ENCODE results near the gene TOX2.

TOX2 gene

GRCh38 chr20:44035924-44036323 lies 121.3 kb downstream of the TOX2 start (continued):
- TF ChIP-seq KLF9 (tag by site-specific recombination; IDR thresholded peaks at IDR 0.05; ENCODE audit: low read depth) (no peak), ZNF148 (tag by site-specific recombination; IDR thresholded peaks at IDR 0.05; ENCODE audit: borderline replicate concordance) (no peak), FEZF1 (tag by site-specific recombination; IDR thresholded peaks at IDR 0.05) (no peak), ZNF394 (tag by site-specific recombination; IDR thresholded peaks at IDR 0.05; ENCODE audit: borderline replicate concordance) (no peak), GFI1B (tag by site-specific recombination; IDR thresholded peaks at IDR 0.05) (no peak), ZNF776 (tag by site-specific recombination; IDR thresholded peaks at IDR 0.05; ENCODE audit: borderline replicate concordance) (no peak), ZNF2 (tag by site-specific recombination; IDR thresholded peaks at IDR 0.05) (no peak), ZBTB48 (tag by site-specific recombination; IDR thresholded peaks at IDR 0.05) (no peak), ZNF112 (tag by site-specific recombination; IDR thresholded peaks at IDR 0.05) (no peak)

GRCh38 chr20:44036441-44036840 lies 121.8 kb downstream of the TOX2 start:
- Histone ChIP-seq H3K4me3 (ENCODE audit: low read depth, low read length) (no peak overlapping the region), H3K36me3 (ENCODE audit: control insufficient read depth in 2 of 2, insufficient read depth in 1 of 2, low read length in 2 of 2) (no peaks in the 10 kb centered on the region), H3K4me1 (ENCODE audit: control insufficient read depth, insufficient read depth, low read length) (no peaks in the 10 kb centered on the region), H3K9me3 (ENCODE audit: control insufficient read depth, insufficient read depth, low read depth, low read length) (no peaks in the 10 kb centered on the region), H3K27ac (ENCODE audit: extremely low read depth, low read depth, low read length) (no peak overlapping the region)
- TF ChIP-seq ZBTB26 (tag by site-specific recombination; optimal IDR thresholded peaks at IDR 0.05) (no peak), ZNF639 (tag by site-specific recombination; IDR thresholded peaks at IDR 0.05) (no peak)
- CTCF ChIA-PET, result interaction anchor here (0.7 kb wide), 1 partner anchor 348 kb away, joined by 3 read pairs; no protein-coding TSS in a partner anchor
- POLR2A ChIA-PET, result no interaction called here

GRCh38 chr20:44038681-44039123 lies 124.0 kb downstream of the TOX2 start:
- no peak overlapping the region for H3K27ac ChIP-seq (ENCODE audit: extremely low read depth, low read depth, low read length)
- POLR2A ChIA-PET, result no interaction called here
- H3K4me1 ChIP-seq (ENCODE audit: control insufficient read depth, insufficient read depth, low read length), result no peaks in the 10 kb centered on the region
- CTCF ChIA-PET, result interaction anchor here (0.6 kb wide), 2 partner anchors 13 to 15 kb away, joined by 3 to 5 read pairs; no protein-coding TSS in a partner anchor
- no peaks in the 10 kb centered on the region for H3K36me3 ChIP-seq (ENCODE audit: control insufficient read depth in 2 of 2, insufficient read depth in 1 of 2, low read length in 2 of 2)
- no peak overlapping the region for H3K4me3 ChIP-seq (ENCODE audit: low read depth, low read length)
- no peaks in the 10 kb centered on the region for H3K9me3 ChIP-seq (ENCODE audit: control insufficient read depth, insufficient read depth, low read depth, low read length)
- no peak for TF ChIP-seq MZF1 (tag by site-specific recombination; IDR thresholded peaks at IDR 0.05; ENCODE audit: borderline replicate concordance)
- no peak for TF ChIP-seq ZNF148 (tag by site-specific recombination; IDR thresholded peaks at IDR 0.05; ENCODE audit: borderline replicate concordance)
- no peak for TF ChIP-seq ZNF830 (tag by site-specific recombination; IDR thresholded peaks at IDR 0.05; ENCODE audit: low read depth)
- TF ChIP-seq ZNF121 (tag by site-specific recombination; IDR thresholded peaks at IDR 0.05), result no peak
- TF ChIP-seq WT1 (tag by site-specific recombination; IDR thresholded peaks at IDR 0.05), result no peak
- no peak for TF ChIP-seq ZNF391 (tag by site-specific recombination; IDR thresholded peaks at IDR 0.05; ENCODE audit: borderline replicate concordance, low read depth)
- TF ChIP-seq ZNF16 (tag by site-specific recombination; IDR thresholded peaks at IDR 0.05; ENCODE audit: low read depth), result no peak
- TF ChIP-seq, protein P1, sequence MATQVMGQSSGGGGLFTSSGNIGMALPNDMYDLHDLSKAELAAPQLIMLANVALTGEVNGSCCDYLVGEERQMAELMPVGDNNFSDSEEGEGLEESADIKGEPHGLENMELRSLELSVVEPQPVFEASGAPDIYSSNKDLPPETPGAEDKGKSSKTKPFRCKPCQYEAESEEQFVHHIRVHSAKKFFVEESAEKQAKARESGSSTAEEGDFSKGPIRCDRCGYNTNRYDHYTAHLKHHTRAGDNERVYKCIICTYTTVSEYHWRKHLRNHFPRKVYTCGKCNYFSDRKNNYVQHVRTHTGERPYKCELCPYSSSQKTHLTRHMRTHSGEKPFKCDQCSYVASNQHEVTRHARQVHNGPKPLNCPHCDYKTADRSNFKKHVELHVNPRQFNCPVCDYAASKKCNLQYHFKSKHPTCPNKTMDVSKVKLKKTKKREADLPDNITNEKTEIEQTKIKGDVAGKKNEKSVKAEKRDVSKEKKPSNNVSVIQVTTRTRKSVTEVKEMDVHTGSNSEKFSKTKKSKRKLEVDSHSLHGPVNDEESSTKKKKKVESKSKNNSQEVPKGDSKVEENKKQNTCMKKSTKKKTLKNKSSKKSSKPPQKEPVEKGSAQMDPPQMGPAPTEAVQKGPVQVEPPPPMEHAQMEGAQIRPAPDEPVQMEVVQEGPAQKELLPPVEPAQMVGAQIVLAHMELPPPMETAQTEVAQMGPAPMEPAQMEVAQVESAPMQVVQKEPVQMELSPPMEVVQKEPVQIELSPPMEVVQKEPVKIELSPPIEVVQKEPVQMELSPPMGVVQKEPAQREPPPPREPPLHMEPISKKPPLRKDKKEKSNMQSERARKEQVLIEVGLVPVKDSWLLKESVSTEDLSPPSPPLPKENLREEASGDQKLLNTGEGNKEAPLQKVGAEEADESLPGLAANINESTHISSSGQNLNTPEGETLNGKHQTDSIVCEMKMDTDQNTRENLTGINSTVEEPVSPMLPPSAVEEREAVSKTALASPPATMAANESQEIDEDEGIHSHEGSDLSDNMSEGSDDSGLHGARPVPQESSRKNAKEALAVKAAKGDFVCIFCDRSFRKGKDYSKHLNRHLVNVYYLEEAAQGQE (tag by site-specific recombination; IDR thresholded peaks at IDR 0.05), result no peak
- TF ChIP-seq, protein P2, sequence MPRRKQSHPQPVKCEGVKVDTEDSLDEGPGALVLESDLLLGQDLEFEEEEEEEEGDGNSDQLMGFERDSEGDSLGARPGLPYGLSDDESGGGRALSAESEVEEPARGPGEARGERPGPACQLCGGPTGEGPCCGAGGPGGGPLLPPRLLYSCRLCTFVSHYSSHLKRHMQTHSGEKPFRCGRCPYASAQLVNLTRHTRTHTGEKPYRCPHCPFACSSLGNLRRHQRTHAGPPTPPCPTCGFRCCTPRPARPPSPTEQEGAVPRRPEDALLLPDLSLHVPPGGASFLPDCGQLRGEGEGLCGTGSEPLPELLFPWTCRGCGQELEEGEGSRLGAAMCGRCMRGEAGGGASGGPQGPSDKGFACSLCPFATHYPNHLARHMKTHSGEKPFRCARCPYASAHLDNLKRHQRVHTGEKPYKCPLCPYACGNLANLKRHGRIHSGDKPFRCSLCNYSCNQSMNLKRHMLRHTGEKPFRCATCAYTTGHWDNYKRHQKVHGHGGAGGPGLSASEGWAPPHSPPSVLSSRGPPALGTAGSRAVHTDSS (tag by site-specific recombination; IDR thresholded peaks at IDR 0.05), result no peak
- no peak for TF ChIP-seq SETDB1 (IDR thresholded peaks at IDR 0.05; ENCODE audit: insufficient read length, low read length)

Measured in HEK293 (cell line).